HUDEP-2 (cell line): ENCODE data around the gene OR2M4.
"Not testable (repeated sequence)": the region's sequence is repeated elsewhere in the genome, so short reads cannot be mapped to it uniquely, and the experiment has no call there.

Experiments
- DNase-seq, 76 experiments: peaks; one replicate each; lab custom pipeline; 2025; ENCODE audit not compliant: unreplicated experiment in 76 of 76; lab: John Stamatoyannopoulos, UW

Gene OR2M4, protein sequence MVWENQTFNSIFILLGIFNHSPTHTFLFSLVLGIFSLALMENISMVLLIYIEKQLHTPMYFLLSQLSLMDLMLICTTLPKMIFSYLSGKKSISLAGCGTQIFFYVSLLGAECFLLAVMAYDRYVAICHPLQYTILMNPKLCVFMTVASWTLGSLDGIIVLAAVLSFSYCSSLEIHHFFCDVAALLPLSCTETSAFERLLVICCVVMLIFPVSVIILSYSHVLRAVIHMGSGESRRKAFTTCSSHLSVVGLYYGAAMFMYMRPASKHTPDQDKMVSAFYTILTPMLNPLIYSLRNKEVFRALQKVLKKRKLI

GRCh38 chr1:248231117-248231516 lies at the start of gene OR2M4:
Gene OR2M4, plus strand, starts transcription at chr1:248231417. Its CDS starts 7,512 bp downstream, at chr1:248238929.
- DNase-seq, result no peak

DNA sequence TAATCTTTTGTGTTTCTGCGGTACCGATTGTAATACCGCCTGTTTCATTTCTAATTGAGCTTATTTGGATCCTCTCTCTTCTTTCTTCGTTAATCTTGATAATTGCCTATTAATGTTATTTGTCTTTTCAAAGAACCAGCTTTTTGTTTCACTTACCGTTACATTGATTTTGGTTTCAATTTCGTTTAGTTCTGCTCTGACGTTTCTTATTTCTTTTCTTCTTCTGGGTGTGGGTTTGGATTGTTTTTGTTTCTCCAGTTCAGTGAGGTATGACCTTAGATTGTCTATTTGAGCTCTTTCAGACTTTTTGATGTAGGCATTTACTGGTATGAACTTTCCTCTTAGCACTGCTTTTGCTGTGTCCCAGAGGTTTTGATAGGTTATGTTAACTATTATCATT lies 47.2 kb upstream of the OR2M4 start:
- DNase-seq, result no peak

DNA sequence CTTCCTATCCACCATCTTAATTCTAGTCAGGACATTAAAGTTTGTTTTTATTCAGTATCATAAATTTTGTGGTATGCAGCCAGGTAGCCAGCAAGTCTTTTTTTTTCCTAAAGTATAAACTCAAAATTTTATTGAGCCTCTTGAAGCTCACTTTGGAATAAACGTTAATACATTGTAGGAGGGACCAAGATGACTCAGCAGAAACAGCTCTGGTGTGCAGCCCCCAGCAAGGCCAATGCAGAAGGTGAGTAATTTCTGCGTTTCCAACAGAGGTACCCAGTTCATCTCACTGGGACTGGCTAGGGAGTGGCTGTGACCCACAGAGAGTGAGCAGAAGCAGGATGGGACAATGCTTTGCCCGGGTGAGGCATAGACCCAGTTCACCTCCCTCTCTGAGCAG lies 43.9 kb upstream of the OR2M4 start:
- no peak for DNase-seq

DNA sequence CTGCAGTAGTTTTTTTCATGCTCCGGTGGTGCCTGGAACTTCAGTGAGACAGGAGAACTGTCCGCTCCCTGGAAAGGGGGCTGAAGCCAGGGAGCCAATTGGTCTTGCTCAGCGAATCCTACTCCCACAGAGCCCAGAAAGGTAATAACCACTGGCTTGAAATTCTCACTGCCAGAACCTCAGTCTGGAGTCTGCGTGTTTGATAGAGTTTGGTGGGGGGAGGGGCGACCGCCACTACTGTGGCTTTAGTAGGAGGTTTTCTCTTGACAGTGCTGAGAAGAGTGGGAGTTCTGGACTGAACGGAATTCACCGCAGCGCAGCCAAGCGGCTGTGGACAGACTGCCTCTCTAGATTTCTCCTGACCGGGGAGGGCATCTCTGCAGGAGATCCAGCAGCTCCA lies 42.2 kb upstream of the OR2M4 start:
- no peak for DNase-seq

DNA sequence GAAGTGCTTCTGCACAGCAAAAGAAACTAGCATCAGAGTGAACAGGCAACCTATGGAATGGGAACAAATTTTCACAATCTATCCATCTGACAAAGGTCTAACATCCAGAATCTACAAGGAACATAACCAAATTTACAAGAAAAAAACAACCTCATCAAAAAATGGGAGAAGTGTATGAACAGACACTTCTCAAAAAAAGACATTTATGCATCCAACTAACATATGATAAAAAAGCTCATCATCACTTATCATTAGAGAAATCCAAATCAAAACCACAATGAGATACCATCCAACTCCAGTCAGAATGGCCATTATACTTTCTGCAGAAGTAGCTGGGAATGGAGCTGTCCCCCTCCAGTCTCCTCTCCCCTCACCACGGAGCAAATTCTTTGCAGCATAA lies 37.1 kb upstream of the OR2M4 start:
- no peak for DNase-seq

GRCh38 chr1:248196965-248197364 lies 34.3 kb upstream of the OR2M4 start, which contains the start of gene OR2M3:
Gene OR2M3, plus strand, starts transcription at chr1:248197265. Its CDS starts 5,803 bp downstream, at chr1:248203068.
- no peak for DNase-seq

GRCh38 chr1:248215880-248216279 lies 15.3 kb upstream of the OR2M4 start:
- DNase-seq, result no peak

DNA sequence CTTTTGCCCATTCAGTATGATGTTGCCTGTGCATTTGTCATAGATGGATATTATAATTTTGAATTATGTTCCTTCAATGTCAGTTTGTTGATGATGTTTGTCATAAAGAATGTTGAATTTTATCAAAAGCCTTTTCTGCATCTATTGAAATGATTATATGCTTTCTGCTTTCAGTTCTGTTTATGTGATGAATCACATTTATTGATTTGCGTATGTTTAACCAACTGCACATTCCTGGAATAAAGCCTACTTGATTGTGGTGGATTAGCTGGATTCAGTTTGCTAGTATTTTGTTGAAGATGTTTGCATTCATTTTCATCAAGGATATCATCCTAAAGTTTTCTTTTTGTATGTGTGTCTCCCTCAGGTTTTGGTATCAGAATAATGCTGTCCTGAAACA lies 5.7 kb upstream of the OR2M4 start:
- no peak for DNase-seq

DNA sequence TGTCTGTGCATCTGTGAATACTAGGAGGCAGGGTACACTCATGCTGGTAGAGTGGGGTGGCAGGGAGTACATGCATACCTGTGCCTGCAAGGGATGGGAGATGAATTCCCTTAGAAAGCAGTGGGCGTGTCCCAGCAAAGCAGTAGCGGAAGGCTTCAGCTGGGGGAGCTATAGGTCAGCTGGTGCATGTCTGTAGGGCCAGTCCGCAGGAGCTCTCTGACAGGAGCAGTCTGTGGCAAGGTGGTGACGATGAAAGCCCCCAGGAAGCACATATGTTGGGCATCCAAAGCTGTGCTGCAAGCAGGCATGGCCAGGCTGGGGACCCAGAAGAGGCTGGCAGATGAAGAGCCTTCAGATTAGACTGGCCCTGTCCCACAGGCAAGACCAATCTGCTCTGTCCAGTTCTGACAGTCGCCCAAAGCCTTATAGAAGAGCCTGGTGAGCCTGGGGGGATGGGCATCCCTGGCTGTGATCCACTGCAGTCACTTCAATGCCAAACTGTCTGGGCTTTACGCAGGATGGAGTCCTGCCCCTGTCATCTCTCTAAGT lies 1.8 kb upstream of the OR2M4 start:
- DNase-seq, result no peak

DNA sequence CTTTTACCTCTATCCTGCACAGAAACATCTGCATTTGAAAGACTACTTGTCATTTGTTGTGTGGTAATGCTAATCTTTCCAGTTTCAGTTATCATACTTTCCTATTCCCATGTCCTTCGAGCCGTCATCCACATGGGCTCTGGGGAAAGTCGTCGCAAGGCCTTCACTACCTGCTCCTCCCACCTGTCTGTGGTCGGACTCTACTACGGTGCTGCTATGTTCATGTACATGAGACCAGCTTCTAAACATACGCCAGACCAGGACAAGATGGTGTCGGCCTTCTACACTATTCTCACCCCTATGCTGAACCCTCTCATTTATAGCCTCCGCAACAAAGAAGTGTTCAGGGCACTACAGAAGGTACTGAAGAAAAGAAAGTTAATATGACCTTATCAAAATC lies 8.3 kb downstream of the OR2M4 start:
- no peak for DNase-seq

DNA sequence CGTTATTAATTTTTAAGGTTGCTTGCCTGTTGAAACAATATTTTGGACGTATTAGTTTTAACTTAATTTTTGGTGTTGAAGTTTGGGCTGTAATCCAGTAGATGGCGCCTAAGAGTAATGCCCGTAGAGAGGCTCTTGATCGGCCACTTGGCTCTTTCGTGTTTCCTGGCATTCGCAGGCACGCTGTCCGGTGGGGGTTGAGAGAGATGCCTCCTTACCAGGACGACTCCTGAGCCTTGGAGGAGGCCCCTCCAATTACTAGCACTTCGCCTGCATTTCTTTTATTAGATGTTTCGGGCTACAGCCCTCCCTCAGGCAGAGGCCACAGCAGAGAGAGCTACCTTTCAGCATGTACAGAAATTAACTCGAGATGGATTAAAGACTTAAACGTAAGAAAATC lies 12.0 kb downstream of the OR2M4 start:
- peak in 29 of 76 experiments; percentile 1 to 49 (median 5) for DNase-seq

GRCh38 chr1:248259309-248259708 lies 28.1 kb downstream of the OR2M4 start:
- DNase-seq, result not testable (repeated sequence)

DNA sequence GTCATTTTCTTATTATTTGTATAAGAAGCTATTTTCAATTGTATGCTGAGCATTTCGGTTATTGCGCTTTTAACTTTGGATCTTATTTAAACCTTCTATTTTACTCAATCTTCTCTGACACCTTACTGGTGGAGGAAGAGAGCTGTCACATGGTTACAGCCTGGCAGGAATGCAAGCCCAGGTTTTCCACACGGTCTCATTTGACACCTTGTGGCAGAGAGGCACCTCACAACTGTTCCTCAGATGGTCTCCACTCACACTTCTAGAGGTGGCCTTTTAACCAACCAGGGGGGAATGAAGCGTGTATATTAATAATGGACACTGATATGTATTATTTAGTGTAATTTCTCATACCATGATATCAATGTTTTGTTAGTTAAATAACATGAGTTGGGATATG lies 37.0 kb downstream of the OR2M4 start:
- DNase-seq, result no peak

GRCh38 chr1:248273225-248273624 lies 42.0 kb downstream of the OR2M4 start:
- DNase-seq, result not testable (repeated sequence)

DNA sequence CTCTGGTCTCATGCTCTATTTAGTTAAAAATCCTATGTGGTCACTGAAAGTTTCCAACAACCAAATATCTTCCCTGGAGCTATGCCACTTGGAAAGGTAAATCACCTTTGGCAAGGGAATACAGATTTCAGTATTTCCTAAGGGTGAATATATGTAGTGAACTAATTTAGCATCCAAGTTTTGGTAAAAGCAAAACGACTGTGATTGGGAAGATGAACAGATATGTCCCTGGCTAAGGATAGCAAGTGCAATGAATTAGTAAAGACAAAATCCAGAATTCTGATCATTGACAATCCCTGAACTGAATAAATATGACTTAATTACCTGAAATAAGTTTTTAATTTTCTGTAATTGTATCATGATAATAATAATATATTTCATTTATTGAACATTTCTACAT lies 46.7 kb downstream of the OR2M4 start, which contains the start of gene OR2T33:
Gene OR2T33, minus strand, starts transcription at position 101 of the 400 bp plus-strand sequence. CDS start 4,162 bp downstream, outside the sequence.
- no peak for DNase-seq

GRCh38 chr1:248288391-248288790 lies 57.2 kb downstream of the OR2M4 start:
- no peak for DNase-seq
